ENCODE results near the gene YTHDF2. TPM values are rescaled to one million over a fixed set of nuclear protein-coding genes. Genes with fewer than 3 reads are reported as not detected.
"Not testable (repeated sequence)": the region's sequence is repeated elsewhere in the genome, so short reads cannot be mapped to it uniquely, and the experiment has no call there.

YTHDF2 gene
- total RNA-seq, 2 donors from 2014 or later = 59.0 to 71.7 TPM

GRCh38 chr1:28718586-28719331 lies 18.0 kb upstream of the YTHDF2 start:
- intact Hi-C loops (cut with DNase I) = no loop called here
- Histone ChIP-seq H3K4me1 (no peaks in the 10 kb centered on the region), H3K36me3 (no peaks in the 10 kb centered on the region), H3K27ac (no peak overlapping the region), H3K27me3 (no peaks in the 10 kb centered on the region), H3K4me3 (no peak overlapping the region), H3K9me3 (no peaks in the 10 kb centered on the region), H3K9ac (ENCODE audit: low read depth in 2 of 2, low read length in 2 of 2) (no peak overlapping the region)
- DNase-seq = no peak
- TF ChIP-seq, protein P1, sequence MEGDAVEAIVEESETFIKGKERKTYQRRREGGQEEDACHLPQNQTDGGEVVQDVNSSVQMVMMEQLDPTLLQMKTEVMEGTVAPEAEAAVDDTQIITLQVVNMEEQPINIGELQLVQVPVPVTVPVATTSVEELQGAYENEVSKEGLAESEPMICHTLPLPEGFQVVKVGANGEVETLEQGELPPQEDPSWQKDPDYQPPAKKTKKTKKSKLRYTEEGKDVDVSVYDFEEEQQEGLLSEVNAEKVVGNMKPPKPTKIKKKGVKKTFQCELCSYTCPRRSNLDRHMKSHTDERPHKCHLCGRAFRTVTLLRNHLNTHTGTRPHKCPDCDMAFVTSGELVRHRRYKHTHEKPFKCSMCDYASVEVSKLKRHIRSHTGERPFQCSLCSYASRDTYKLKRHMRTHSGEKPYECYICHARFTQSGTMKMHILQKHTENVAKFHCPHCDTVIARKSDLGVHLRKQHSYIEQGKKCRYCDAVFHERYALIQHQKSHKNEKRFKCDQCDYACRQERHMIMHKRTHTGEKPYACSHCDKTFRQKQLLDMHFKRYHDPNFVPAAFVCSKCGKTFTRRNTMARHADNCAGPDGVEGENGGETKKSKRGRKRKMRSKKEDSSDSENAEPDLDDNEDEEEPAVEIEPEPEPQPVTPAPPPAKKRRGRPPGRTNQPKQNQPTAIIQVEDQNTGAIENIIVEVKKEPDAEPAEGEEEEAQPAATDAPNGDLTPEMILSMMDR (IDR thresholded peaks at IDR 0.05) = no peak

DNA sequence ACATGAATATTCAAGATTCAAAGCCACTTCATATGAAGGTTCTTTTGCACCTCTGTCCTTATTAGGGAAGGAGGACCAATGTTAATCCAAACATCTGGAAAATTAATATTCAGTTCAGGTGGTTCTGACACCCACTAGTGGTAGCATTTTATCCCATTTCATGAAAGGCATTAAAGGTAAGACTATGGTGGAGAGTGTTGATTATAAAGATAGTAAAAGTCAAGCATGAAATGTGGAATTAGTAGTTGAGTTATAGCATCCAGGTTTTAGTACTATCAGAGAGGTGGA lies 17.5 kb upstream of the YTHDF2 start:
- no peak for DNase-seq
- intact Hi-C loops (cut with DNase I) = no loop called here
- no peak overlapping the region for H3K4me3 ChIP-seq
- TF ChIP-seq, protein P1 (IDR thresholded peaks at IDR 0.05) = no peak
- no peaks in the 10 kb centered on the region for H3K4me1 ChIP-seq
- no peaks in the 10 kb centered on the region for H3K36me3 ChIP-seq
- H3K27me3 ChIP-seq = no peaks in the 10 kb centered on the region
- no peak overlapping the region for H3K9ac ChIP-seq (ENCODE audit: low read depth in 2 of 2, low read length in 2 of 2)
- H3K9me3 ChIP-seq = no peaks in the 10 kb centered on the region
- no peak overlapping the region for H3K27ac ChIP-seq

- Histone ChIP-seq H3K27me3 (no peaks in the 10 kb centered on the region), H3K4me3 (no peak overlapping the region), H3K36me3 (no peaks in the 10 kb centered on the region), H3K9ac (ENCODE audit: low read depth in 2 of 2, low read length in 2 of 2) (no peak overlapping the region), H3K4me1 (no peaks in the 10 kb centered on the region), H3K9me3 (no peaks in the 10 kb centered on the region), H3K27ac (no peak overlapping the region)
- TF ChIP-seq, protein P1 (IDR thresholded peaks at IDR 0.05) = no peak
- intact Hi-C loops (cut with DNase I) = no loop called here
- no peak for DNase-seq
Measured at GRCh38 chr1:28720376-28720775, 16.4 kb upstream of the YTHDF2 start.

GRCh38 chr1:28721927-28722326 lies 14.8 kb upstream of the YTHDF2 start:
- H3K9ac ChIP-seq (ENCODE audit: low read depth in 2 of 2, low read length in 2 of 2); H3K27ac ChIP-seq; H3K9me3 ChIP-seq; H3K4me1 ChIP-seq; H3K27me3 ChIP-seq; DNase-seq; H3K36me3 ChIP-seq; intact Hi-C loops (cut with DNase I); H3K4me3 ChIP-seq: not testable (repeated sequence)

DNA sequence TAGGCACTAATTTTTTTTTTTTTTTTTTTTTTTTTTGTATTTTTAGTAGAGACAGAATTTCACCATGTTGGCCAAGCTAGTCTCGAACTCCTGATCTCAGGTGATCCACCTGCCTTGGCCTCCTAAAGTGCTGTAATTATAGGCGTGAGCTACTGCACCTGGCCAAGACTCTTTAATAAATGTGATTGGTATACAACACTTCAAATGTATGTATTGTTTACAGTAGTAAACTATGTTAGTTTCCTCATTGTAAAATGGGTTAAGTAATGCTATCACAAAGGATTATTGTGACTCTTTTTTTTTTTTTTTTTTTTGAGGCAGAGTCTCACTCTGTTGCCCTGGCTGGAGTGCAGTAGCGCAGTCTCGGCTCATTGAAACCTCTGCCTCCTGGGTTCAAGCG lies 11.4 kb upstream of the YTHDF2 start:
- intact Hi-C loops (cut with DNase I); H3K9ac ChIP-seq (ENCODE audit: low read depth in 2 of 2, low read length in 2 of 2); H3K9me3 ChIP-seq; H3K27me3 ChIP-seq; H3K36me3 ChIP-seq; DNase-seq; H3K27ac ChIP-seq; H3K4me3 ChIP-seq; H3K4me1 ChIP-seq: not testable (repeated sequence)

- peaks cover 9% of the 10 kb centered on the region for H3K4me1 ChIP-seq
- intact Hi-C loops (cut with DNase I) = loop anchor here (5.0 kb wide), 1 partner anchor 94 kb away; the partner anchor contains the start of gene TAF12
- H3K9me3 ChIP-seq = no peaks in the 10 kb centered on the region
- peak overlapping the region; percentile 95 for H3K27ac ChIP-seq
- DNase-seq = no peak
- TF ChIP-seq, protein P1 (IDR thresholded peaks at IDR 0.05) = no peak
- no peaks in the 10 kb centered on the region for H3K27me3 ChIP-seq
- H3K9ac ChIP-seq (ENCODE audit: low read depth in 2 of 2, low read length in 2 of 2) = peak overlapping the region; percentile 80 to 85
- H3K36me3 ChIP-seq = no peaks in the 10 kb centered on the region
- H3K4me3 ChIP-seq = peak overlapping the region; percentile 79
Measured at GRCh38 chr1:28735961-28736449, 735 bp upstream of the YTHDF2 start.

All from colonic mucosa (tissue), 4 donors.